GM21390 (cell line): ENCODE data around the gene LRRC45.
A peak's percentile ranks its signal among the peaks of the same experiment; 100 is the strongest.
"Not testable (repeated sequence)": the region's sequence is repeated elsewhere in the genome, so short reads cannot be mapped to it uniquely, and the experiment has no call there.

Source experiments
- ATAC-seq: cut with Tn5 transposase; IDR thresholded peaks from one replicate; pipeline ENCODE4 v1.9.1; 2021; ENCODE audit not compliant: unreplicated experiment

The LRRC45 gene

DNA sequence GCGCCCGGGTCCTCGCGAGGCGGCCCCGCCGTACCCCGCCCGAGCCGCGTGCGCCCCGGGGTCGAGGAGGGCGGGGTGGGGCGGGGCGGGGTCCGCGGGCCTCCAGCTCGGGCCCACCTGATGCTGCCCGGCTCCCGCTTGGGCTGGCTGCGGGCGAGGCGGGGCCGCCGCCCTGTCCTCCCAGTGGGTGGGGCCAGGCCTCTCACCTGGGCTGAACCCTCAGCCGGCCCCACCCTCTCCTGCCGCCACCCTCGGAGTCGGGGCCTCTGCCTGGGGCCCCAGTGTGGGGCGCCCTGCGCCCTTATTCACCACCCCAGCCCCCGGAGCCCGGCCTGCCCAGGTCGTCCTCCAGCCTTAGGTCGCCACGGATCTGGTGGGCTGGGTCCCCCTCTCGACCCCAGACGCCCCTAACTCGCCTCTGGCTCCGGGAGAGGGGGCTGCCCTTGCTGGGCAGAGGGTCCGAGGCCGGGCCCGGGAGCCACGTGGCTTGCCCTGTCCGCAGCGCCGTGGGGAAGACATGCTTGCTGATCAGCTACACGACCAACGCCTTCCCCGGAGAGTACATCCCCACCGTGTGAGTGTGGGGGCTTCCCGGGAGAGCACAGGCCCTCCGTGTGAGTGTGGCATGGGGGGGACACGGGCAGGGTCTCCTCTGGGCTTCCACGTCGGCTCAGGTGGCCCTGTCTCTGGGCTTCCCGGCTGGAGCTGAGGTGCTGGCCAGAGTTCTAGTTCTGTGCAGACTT lies 9.0 kb downstream of the LRRC45 start:
- ATAC-seq, result no peak

DNA sequence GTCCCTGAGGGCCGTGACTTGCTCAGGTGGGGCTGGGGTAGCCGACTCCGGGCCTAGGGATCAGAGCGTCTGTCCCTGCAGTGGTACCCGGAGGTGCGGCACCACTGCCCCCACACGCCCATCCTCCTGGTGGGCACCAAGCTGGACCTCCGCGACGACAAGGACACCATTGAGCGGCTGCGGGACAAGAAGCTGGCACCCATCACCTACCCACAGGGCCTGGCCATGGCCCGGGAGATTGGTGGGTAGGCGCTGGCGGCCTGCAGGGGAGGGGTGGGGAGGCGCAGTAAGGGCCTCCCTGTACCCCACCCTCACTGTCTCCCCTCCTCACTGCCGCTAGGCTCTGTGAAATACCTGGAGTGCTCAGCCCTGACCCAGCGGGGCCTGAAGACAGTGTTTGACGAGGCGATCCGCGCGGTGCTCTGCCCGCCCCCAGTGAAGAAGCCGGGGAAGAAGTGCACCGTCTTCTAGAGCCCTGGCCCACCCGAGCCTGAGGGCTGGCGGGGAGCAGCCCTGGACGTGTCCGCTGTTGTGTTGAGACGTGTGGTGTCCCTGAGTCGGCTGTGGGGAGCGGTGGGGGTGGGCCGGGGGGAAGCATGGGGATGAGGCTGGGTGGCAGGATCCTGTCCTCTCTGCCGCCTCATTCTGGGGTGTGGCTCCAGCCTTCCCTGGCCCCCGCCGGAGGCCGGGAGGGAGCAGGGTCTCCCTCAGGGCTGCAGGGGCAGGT lies 10.4 kb downstream of the LRRC45 start:
- no peak for ATAC-seq

DNA sequence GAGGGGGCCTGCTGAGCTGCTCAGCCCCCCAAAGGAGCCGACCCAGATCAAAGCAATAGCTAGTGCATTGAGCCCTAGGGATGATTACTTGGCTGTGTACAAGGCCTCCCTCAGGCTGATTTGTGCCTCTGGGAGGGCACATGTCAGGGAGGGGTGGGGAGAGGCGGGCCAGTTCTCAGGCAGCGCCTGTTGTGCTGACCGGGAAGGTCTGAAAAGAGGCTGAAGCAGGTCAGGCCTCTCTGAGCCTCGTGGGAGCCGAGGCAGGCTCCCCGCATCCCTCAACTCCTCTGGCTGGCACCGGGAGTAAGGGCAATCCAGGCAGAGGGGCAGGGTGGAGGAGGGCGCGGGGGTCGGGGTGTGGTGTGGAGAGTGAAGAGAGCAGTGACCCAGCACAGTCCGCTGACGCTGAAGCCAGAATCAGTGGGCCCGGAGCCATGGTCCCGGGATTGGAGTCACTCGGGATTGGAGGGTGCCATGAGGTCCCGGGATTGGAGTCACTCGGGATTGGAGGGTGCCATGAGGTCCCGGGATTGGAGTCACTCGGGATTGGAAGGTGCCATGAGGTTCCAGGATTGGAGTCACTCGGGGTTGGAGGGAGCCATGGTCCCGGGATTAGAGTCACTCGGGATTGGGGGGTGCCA lies 11.4 kb downstream of the LRRC45 start:
- no peak for ATAC-seq

DNA sequence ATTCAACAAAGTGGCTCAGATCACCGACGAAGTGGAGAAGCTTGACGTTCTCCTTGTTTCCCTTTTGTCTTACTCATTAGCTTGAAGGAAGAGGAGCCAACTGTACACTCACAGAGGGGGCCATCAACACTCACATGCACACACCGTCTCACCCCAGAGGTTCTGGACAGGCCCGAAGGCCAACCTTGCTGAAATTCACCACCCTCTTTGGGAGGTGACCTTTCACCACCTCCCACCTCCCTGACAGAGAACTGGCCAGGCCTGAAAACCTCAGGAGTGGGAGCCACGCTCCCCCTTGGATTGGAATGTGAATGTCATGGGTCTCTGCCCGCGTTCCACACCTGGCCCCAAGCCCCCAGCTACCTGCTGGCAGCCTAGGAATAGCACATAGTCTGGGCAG lies 12.4 kb downstream of the LRRC45 start:
- ATAC-seq, result no peak

DNA sequence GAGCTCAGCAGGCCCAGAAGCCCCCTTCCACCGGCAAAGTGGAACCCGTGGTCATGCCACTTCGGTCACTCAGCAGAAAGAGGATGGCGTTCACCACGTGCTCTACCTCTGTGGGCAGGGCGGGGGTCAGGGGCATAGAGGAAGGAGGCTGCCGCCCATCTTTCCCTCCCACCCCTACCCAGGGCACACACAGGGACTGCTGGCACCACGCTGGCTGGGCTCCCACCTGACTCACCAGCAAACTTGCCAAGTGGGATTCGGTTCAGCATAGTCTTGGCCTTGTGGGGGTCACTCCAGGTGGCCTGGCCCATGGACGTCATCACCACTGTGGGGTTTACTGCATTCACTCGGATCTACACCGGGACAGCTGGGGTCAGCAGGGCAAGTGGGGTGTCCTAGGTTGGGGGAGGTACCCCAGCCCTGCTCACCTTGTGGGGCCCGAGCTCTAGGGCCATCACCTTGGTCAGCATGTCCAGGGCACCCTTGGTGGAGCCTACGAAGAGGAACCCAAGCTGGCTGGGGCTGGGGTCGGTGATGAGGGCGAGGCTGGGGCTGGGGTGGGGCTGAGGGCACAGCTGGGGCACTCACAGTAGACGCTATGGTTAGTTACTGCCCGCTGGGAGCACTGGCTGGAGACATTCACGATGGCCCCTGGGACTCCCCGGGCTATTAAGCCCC lies 13.0 kb downstream of the LRRC45 start:
- no peak for ATAC-seq

DNA sequence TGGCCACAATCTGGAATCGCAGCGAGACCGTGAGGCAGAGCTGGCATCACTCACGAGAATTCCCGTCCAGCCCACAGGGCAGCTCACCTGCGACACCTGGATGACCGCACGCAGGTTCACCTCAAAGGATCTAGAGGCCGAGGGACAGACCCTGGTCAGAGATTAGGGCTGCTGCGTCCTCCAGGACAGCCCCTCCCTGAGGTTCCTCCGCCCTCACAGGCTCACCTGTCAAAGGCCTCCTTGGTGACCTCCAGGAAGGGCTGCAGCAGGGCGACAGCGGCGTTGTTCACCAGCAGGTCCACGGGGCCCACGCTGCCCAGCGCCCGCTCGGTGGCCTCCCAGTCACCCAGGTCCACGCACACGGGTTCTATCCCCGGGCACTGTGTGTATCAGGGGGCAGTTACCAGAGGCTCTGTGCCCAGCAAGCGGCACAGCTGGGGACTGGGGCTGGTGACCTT lies 13.6 kb downstream of the LRRC45 start:
- ATAC-seq, result no peak

DNA sequence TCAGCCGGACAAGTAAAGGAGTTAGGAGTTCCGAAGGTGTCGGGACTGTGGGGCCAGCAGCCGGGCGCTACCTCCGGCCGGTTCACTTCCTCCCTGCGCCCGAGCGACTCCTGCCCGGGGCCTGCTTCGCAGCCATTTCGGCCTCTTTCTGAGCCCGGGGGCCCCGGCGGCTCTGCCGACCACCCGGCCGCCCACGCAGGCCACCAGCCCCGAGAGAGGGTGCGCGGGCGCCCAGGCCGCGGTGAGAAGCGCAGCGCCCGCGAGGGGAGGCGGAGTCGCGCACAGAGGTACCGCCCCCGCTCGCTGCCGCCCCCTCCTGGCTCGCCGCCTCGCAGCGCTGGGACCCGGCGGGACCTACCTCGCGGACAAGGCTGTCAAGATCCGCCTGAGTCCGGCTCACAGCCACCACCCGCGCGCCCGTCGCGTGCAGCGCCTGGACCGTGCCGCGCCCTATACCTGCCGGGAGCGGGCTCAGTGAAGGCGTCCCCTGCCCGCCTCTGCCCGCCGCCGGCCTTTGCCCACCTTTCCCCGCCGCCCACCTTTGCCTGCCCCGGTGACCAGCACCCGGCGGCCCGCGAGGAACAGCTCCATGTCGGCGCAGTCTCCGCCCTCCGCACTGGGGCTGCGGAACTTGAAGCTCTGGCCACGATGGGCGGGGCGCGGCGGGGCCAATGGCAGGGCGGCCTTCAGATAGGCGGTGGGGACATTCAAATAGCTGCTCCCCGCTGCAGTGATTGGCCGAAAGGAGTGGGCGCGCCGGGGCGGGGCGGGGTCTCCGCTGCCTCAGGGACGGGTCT lies 14.2 kb downstream of the LRRC45 start, which contains the start of gene DCXR:
Gene DCXR, minus strand, starts transcription at position 606 of the 797 bp plus-strand sequence. Its CDS starts 15 bp downstream, at position 591.
- ATAC-seq, result peak; percentile 80

GRCh38 chr17:82037889-82038195 lies 14.7 kb downstream of the LRRC45 start:
- ATAC-seq, result no peak

- ATAC-seq, result not testable (repeated sequence)
Observed at GRCh38 chr17:82038796-82039409, 15.8 kb downstream of the LRRC45 start.

DNA sequence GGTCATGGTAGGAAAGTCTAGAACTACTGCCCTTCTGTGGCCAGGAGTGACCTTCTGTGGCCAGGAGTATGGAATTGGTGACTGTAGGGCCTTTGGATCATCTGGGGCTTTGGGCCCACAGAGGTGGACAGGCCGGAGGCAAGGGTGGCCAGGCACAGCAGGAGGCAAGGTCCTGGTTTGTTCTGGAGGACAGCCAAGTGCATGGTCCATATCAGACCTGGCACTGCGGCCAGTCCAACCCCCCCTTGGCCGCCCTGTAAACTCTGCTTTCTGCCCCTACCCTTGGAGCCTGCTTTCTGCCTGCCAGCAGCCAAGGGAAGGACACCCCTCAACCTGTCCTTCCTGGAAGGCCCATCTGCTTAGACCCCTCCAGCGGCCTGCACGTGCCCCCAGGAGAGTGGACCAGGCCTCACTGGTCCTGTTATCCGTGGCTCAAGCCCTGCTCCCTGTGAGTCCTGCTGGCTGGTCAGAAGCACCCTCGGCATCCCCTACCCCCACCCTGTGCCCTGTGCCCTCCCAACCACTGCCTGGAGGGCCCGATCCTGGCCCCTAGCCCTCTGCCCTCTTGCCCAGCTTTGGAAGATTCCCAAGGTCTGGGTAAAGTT lies 16.7 kb downstream of the LRRC45 start:
- no peak for ATAC-seq

DNA sequence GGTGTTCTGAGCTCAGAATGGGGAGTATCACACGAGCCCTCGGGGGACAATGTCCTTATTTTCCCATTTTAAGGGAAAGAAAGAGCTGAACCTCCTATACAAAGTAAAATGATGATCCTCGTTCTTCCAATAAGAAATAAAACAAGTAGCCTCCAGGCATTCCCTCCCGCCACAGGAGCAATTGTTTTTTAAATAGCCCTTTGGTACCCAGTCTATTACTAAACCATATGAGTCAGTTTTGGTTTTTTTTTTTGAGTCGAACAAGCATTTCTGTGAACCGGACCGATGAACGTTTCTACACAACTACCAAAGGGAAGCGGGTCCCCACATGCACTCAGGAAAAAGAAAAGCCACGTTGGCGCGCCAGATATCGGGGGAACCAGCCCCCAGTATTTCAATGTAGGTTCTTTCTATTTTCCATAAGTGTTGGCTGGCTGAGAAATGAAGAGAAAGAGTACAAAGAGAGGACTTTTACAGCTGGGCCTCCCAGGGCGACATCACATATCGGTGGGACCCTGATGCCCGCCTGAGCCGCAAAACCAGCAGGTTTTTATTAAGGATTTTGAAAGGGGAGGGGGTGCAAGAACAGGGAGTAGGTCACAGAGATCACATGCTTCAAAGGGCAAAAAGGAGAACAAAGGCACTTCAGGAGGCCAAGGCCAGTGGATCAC lies 18.2 kb downstream of the LRRC45 start:
- no peak for ATAC-seq

- no peak for ATAC-seq
Observed at GRCh38 chr17:82042649-82043048, 19.5 kb downstream of the LRRC45 start.

- ATAC-seq, result no peak
Observed at GRCh38 chr17:82043507-82043906, 20.4 kb downstream of the LRRC45 start.

DNA sequence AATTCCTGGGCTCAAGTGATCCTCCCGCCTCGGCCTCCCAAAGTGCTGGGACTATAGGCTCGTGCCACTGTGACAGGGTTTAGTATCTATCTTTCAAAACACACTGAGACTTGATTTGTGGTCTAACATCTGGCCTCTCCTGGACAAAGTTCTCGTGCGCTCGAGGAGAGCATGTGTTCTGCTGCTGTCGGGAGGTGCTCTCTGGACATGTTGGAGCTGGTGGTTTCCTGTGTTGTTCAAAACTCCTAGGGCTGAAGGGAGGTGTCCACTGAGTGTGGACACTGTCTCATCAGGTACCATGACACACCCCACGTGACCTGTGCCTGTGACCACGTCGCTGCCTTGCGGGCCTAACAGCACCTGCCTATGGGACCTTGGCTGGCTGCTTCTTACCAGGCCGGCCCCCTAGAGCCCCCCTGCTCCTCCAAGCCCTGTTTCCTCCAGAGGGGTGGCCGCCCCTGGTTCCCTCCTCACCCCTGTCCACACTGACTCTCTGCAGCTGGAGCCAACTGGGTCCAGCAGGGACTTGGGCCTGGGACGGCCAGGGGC lies 22.9 kb downstream of the LRRC45 start:
- ATAC-seq, result no peak

DNA sequence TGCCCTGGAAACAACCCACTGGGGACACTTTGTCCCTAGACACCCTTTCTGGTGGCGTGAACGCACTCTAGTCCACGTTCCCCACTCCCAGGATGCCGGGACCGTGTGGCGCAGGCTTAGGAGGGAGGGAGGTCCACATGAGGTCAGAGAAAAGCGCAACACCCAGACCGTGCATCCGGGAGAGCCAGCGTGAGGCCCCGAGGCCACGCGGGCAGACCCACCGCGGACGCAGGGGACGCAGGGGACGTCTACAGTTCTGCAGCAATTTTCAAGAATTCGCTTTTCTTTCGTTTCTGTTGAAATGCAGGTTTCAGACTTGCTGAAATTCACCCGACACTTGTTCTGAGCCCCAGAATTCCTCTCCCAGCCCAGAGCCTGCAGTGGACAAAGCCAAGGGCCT lies 23.8 kb downstream of the LRRC45 start:
- ATAC-seq, result no peak

DNA sequence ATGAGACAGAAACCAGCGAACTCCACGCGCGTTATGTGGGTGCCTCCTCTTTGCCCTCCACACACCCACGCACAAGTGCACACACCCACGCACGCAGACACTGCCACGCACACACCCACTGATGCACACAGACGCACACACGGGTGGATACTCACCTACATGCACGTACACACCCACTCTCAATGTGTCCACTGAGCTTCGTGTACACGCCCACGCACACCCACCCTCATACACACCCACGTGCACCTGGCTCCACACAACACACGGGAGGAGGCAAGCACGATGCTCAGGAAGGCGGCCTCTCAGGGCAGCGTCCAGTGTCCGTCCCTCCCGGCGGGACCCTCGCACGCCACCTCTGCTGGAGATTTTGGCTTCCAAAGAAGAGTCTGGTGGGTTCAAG lies 24.3 kb downstream of the LRRC45 start:
- no peak for ATAC-seq

- no peak for ATAC-seq
Observed at GRCh38 chr17:82047914-82048570, 24.9 kb downstream of the LRRC45 start.

DNA sequence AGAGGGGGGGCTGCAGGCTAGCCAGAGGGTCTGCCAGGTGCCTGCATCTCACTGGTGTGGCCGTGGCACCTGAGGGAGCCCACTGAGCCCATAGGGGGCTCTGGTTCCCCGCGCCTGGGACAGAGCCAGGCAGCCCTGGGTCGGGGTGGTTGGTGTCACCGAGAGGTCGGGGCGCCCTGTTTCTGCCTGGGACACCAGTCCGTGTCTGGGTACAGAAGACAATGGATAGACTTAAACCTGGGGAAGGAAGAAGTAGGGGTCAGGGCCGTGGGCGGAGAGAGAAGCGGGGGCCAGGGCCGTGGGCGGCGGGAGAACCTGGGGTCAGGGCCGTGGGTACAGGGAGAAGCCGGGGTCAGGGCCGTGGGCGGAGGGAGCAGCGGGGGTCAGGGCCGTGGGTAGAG lies 25.5 kb downstream of the LRRC45 start:
- ATAC-seq, result no peak
